HG03432 (cell line): ENCODE data around the gene HNF1B.
"Not testable (repeated sequence)": the region's sequence is repeated elsewhere in the genome, so short reads cannot be mapped to it uniquely, and the experiment has no call there.

Experiments
- ATAC-seq: cut with Tn5 transposase; IDR thresholded peaks from one replicate; pipeline ENCODE4 v1.9.1; 2021; ENCODE audit warnings: mild to moderate bottlenecking, moderate library complexity; ENCODE audit not compliant: unreplicated experiment

Gene HNF1B, protein sequence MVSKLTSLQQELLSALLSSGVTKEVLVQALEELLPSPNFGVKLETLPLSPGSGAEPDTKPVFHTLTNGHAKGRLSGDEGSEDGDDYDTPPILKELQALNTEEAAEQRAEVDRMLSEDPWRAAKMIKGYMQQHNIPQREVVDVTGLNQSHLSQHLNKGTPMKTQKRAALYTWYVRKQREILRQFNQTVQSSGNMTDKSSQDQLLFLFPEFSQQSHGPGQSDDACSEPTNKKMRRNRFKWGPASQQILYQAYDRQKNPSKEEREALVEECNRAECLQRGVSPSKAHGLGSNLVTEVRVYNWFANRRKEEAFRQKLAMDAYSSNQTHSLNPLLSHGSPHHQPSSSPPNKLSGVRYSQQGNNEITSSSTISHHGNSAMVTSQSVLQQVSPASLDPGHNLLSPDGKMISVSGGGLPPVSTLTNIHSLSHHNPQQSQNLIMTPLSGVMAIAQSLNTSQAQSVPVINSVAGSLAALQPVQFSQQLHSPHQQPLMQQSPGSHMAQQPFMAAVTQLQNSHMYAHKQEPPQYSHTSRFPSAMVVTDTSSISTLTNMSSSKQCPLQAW

DNA sequence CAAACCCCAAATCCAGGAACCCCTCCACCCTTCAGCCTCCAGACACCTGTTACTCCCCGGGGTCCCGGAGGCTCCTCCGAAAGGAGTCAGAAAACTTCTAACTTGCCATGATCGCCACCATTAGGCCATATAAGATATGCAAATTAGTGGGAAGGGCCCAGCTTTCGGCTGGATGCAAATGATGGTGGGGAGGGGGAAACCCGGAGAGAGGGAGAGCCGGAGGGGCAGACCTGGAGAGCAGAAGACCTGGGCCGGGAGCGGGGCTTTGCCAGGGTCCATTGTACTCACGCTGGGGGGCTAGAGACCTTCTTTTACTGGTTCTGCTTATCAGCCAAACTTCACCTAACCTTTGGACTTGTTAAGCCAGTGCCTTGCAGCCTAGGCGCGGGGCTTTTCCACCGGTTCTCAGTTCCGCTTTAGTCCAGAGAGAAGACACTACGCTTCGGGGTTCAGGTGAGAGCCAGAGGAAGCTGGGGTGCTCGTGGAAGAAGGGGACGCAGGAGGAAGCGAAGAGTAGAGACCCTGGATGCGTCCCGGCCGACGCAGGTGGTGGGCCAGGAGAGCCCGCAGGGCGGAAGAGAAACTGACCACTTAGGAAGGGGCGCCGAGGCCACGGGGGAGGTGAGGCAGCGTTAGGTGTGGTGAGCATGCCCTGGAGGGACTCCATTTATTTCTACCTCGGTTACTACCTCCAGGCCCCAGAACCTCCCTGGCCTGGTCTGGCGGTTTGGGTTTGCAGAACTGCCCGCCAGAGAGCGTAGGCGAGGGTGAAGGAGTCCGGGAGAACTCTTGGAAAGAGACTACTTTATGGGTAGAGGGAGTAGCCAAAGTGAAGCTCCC is at the start of gene HNF1B:
Gene HNF1B (minus strand): TSS at position 99 of the 840 bp plus-strand sequence. CDS start 175 bp downstream, outside the sequence.
- ATAC-seq = peak; percentile 42

DNA sequence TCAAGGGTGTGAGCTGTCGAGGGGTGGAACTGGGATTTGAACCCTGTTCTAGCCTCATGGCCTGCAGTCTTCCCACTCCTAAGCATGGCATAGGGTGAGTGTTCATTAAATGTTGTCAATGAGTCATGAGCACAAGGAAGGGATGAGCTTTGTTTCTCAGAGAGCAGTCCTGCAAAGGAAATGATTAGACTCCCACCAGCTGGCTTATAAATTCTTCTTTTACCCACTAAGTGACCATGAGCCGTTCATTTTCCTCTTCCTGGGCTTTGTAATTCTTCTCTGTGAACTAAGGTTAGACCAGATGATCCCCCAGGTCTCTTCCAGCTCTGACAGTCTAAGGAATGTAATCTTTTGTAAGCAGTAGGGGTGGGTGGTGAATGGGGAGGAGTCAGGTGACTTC is 47.9 kb upstream of the HNF1B start:
- no peak for ATAC-seq

DNA sequence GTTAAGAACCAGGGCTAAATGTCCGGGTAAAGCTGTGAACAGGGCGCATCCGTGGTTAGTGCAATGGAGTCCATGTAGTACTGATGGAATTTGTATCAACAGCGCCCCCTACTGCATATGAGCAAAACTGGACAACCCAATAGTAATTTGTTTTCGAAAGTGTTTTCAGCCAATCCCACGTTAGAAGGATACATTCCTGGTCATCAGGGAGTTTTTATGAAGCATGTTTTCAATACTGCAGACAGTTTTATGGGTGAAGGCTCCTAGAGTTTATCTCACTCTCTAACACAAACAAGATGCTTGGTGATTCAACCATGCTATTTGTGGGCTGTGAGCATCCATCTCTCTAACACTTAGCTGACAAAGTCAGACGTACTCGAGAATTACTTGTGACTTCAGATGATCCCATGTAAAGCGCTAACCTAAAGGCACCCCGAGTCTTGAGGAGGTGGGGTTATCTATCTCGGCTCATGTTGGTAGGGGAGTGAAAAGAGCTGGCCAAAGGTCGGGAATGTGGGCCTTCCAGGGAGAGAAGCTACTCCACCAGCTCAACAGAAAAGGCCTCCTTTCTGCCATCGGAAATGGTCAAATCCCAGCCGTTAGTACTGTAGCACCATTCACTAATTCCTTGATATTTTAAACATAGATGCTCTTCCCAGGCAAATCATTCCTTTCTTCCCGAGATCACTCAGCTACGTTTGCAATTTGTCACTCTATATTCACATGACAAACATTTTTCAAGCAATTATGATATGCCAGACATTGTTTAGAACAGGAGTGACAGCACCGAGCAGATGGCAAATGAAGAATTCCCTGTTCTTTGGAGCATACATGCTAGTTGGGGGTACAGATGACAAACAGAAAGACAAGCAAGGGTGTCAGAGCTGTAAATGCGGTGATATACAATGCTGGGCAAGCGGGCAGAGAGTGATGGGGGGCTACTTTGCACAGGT is 46.9 kb upstream of the HNF1B start:
- ATAC-seq = peak; percentile 40

DNA sequence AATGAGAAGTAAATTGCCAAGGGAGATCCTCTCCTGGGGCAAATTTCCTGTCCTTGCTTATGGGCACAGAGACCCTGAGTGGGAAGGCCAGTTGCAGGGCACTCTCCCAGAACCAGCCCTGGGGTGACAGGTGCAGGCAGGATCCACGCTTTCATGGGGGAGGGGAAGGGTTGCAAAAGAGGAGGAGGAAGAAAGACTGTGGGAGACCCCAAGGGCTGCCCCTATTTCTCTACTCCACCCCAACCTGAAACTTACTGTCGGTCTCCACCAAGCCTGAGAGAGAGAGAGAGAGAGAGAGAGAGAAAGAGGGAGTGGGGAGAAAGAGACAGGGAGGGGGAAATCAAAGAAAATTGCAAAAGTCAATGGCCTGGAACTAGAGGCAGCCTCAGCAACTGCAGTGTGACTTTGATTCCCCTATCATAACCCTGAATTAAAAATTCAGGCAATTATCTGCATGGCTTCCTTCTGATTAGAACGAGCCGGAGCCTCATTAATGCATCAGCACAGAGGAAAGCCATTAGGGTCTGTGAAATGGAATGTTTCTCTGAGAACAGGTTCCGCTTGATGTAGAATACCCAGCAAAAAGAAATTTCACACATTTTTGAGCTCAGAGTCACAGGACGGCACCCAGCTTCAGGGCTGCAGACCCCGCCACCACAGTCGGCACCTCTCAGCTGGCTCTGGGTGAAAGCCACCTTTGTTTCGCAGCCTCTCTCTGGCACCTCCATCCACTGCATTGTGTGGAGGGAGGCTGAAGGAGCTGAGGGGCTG is 45.1 kb upstream of the HNF1B start:
- no peak for ATAC-seq

DNA sequence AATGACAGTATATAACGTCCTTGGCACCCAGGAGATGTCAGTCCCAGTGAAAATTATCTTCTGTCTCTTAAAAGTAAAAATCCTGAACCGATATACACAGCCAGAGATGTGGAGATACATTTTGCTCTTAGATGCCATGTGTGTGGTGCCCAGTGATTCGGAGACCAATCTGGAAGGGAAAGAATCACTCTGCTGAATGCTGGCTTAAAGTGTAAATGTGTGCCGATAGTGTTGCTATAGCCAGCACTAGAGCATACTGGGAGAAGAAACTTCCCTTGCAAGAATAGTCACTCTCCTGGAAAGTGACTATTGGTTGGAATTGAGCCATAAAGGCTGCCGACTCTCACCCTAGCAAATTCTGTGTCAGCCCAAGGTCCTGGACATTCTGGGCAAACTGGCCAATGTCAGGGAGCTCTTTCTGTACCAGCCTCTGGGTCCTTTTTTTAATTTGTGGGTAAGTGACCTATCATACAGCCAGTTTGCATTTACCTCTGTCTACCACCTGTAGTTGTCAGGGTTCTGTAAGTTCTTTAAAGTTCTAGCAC is 44.2 kb upstream of the HNF1B start:
- no peak for ATAC-seq

DNA sequence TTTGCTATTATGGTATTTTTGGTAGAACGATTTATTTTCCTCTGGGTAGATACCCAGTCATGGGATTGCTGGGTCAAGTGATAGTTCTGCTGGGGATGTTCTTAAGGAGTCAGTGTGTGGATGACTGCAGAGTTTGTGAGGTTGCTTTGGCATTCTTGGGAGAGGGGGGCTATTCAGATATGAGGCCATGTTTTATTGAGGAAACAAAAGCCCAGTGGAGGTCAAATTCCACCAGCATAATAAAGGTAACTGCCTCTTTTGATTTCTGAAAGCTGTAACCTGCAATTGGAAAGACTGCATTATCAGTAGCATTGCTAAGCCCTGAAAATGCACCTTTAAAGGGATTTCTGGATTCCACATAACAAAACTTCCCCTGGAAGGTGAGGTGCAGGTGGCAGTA is 43.7 kb upstream of the HNF1B start:
- no peak for ATAC-seq

DNA sequence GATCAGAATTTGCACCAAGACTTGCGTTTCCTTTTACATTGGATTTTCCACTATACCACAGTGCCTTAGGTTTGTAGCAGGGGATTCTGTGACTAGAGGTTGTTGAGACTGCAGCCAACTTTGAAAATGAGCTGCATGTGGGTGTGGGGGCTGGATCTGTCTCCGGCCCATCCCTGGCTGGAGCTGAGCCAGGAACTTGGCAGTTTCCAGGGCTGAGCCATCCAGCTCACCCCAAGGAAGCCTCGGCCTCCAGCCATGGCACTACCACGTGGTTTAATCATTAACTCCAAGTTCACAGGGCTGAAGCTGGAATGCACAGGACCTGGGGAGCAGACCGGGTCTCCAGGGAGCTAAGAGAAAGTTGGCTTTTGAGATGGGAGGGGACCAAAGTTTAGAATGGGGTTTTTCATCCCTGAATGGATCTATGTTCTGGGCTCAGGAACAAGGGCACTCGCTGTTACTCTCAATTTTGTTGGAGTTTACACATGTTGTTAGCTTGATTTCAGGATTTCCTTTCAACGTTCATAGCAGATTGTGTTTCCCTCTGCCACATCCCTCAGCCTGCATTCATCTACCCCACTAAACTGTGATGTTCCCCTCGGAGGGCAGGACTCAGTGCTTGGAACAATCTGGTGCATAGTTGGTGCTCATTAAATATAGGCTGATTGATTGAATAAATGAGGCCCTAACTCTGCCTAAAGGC is 42.3 kb upstream of the HNF1B start:
- no peak for ATAC-seq

DNA sequence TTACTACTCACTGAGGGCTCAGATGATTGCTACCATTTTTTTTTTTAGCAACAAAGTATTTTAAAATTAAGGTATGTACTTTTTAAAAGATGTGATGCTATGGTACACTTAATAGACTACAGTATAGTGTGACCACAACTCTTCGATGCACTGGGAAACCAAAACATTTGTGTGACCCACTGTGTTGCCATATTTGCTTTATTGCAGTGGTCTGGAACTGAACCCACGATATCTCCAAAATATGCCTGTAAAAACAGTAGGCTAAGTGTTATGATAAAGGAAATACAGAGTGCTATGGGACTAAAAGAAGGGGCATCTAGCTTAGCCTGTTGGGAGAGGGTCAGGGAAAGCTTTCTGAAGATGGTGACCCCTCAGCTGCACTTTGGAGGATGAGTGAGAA is 41.6 kb upstream of the HNF1B start:
- ATAC-seq = no peak

DNA sequence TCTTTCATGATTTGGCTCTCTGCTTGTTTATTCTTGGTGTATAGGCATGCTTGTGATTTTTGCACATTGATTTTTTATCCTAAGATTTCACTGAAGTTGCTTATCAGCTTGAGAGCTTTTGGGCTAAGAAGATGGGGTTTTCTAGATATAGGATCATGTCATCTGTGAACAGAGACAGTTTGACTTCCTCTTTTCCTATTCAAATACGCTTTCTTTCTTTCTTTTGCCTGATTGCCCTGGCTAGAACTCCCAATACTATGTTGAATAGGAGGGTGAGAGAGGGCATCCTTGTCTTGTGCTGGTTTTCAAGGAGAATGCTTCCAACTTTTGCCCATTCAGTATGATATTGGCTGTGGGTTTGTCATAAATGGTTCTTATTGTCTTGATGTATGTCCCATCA is 37.6 kb upstream of the HNF1B start:
- ATAC-seq = not testable (repeated sequence)

DNA sequence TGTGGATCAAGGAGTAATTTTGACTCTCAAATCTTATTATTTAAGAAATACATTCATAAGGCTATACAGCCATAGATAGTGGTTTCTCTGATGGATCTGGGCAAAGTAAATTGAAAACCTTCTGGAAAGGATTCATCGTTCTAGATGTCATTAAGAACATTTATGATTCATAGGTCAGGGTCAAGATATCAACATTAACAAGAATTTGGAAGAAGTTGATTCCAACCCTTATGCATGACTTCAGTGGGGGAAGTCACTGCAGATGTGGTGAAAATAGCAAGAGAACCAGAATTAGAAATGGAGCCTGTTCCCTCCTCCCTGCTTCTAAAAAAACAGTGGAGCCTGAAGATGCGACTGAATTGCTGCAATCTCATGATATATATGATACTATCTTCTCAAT is 36.6 kb upstream of the HNF1B start:
- ATAC-seq = no peak

DNA sequence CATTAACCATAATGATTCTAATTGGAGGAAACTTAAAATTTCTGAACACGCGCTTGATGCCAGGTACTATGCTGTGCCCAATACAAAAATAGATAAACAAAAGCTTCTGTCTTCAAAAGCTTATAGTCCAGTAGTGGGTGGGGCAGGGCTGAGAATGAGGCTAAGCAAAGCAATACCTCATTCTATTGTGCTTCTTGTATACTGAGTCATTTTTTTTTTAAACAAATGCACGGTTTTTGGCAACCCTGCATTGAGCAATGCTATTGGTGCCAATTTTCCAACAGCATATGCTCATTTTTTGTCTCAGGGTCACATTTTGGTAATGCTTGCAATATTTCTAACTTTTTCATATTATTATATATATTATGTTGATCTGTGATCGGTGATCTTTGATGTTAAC is 34.7 kb upstream of the HNF1B start:
- no peak for ATAC-seq

DNA sequence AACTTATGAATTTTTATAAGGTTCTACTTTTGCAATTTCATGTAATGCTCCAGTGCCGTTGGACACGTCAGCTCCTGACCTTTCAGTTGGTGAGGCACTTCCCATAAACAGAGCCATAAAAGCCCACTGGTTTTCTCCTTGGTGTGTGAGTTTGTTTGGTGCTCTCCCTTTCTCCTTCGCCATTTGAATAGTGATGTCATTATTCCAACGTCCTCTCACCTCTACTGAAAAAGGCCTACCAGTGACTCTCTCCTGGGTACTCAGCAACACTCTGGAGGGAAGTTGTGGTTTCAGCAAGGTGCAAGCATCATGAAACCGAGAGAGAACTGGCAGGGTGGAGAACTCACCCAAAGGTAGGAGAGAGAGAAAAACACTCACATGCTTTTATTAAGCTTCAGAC is 29.6 kb upstream of the HNF1B start:
- ATAC-seq = peak; percentile 89

DNA sequence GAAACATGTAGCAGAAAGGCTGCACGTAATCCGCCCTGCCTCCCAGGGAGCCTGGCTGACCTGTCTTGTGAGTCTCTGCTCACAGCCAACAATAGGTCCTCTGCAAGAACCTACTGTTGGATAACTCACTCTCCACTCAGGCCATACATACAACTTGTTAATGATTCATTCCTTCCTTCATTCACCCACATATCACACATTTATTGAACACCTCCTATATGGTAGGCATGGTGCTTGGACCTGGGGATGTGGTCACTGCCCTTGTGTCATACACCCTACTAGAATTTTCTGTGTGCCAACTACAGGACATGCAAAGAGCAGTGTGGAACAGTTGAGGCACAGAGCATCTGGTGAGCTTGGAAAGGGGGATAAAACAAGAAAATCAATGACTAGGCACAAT is 28.1 kb upstream of the HNF1B start:
- no peak for ATAC-seq

DNA sequence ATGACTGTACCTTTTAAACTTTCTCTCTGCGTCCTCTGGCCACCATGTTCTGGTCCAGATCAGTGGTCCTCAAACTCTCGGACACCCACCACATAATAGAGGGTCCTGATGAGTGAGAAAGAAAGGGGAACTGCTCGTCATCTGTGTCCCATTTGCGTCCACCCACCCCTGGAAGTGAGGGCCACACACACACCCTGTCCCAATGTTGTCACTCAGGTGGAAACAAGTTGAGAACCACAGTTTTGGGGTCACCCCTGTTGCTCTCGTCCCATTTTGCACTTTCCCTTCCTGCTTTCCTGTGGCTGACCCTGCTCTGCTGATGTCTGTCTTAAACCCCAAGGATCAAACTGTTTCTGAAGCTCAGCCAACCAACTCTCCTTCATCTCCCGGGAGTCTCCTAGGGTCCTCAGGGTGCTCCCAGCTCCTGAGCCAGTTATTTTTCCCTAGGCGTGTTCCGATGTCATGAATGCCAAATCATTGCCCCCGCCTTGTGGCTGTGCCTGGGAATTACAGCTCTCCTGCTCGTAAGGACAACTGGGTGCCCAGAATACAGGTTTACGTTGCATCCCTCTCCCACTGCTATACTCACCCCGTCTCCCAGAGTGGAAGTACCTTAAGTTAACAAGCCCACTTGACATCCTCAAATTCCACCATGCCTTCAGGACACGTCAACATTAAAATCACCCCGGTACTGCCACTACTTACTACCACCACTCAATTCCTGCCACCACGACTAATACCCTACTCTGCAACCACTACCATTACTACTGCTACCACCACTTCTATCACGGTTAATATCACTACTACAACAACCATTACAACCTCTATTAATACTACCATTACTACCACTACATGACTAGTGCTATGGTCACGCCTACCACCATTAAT is 26.0 kb upstream of the HNF1B start:
- ATAC-seq = no peak

DNA sequence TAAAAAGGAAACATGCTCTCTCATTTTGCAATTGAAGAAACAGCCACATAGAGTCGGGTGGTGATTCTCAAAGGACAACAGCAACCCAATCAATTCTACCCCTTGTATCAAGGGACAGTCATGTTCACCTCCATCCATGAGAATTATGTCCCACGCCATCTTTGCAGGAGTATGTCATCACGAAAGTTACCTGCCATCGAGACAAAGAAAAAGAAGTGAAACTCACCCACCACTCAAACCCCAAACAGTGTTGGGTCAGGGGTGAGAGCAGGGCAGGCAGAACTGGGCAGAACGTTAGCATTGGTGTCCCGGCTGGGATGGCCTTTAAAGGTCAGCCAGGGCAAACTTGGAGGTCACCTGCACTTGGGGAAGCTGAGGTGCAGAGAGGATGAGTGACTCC is 24.2 kb upstream of the HNF1B start:
- peak; percentile 41 for ATAC-seq

DNA sequence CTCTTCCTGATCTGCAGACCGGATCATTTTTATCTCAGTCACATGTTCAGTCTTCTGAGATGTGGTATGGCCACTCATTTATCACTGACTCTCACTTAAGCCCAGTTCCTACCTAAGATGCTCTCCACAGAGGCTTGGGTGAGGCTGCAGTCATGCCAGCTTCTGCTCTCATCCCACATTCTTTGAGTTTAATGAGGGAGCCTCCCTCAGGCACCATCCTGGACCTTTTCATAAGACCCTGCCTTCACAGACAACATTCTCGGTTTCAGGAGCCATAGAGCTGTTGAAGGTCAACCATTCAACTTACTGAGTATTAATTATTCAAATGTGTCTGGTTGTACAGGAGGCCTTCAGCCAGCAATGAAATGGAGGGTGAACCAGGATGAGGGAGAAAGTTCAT is 23.6 kb upstream of the HNF1B start:
- no peak for ATAC-seq

DNA sequence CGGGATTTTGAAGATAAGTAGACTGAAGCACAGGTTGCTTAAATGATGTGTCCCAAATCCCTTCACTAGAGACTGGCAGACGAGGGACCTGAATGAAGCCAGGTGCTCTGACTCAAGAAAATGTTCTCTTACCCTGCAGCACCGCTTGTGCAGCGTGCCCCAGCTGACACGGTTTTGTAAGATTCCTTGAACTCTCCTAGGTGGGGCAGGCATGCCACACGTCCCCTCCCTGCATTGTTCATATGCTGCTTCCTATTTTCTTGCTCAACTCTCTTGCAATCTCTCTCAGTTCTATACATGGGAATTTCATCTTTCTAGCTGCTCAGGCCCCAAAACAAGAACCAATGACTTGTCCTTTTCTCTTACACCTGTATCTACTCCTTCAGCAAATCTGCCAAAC is 22.1 kb upstream of the HNF1B start:
- no peak for ATAC-seq

DNA sequence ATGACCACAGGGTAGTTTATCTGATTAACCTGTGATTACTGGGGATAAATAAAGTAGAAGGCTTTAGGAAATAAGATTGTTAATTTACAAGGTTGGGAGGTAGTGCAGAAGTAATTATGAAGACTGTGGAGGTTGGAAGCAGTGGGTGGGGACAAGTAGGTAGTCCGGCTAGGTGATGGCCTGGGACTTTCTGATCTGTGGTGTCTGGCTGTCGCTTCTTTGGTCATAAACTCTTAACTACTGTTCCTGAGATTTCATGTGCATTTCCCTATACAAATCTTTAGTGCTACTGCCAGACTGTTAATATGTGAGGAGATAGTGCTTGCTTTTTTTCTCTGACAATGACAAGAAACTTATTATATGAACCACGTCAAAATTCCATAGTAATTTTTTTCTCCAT is 19.5 kb upstream of the HNF1B start:
- no peak for ATAC-seq
